Measurements from ENCODE around the gene RPS27. TPM values are rescaled to one million over a fixed set of nuclear protein-coding genes. Genes with fewer than 3 reads are reported as not detected.

Gene RPS27
- total RNA-seq, 1 donor from 2014 or later = 3,415 TPM

DNA sequence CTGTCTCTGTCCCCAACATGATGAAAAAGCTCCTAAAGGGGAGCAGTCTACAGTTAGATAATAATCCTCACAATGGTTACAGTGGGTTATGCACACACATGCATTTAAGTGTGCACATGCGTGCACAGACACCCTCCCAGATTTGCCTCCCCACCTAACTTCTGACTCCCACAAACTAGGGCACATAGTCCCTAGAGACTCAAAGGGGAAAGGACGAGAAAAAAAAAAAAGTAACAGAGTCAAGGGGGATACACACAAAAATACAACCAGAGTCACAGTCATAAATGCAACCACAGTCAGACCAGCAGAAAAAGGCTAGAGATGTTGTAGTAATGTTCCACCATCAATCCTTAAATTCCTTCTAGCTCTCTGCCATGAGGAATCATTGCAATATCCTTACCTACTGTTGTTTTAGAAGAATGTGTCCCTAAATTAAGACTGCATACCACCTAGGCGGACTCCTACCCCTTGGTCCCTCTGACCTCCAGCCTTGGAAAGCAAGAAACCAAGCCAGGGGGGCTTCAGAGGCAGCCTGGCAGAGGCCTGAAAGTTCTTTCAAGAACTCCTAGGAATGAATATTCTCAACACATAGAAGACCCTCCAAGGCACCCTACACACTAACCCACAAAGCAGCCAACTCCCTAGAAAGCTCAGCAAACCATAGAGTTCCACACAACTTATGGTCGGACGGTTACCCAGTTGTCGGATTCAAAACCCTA, 33.4 kb upstream of the RPS27 start:
- no peak overlapping the region for H3K27ac ChIP-seq

GRCh38 chr1:153957744-153958110, 32.8 kb upstream of the RPS27 start:
- H3K4me3 ChIP-seq = peak overlapping the region; percentile 92
- DNase-seq (ENCODE audit: low spot score) = no peak
- H3K36me3 ChIP-seq = no peaks in the 10 kb centered on the region
- H3K79me2 ChIP-seq (ENCODE audit: low read depth) = peaks cover 77% of the 10 kb centered on the region
- no peaks in the 10 kb centered on the region for H3K9me3 Mint-ChIP-seq
- H3K9me3 ChIP-seq (ENCODE audit: low read depth) = no peaks in the 10 kb centered on the region
- peak overlapping the region; percentile 92 for H3K4me2 ChIP-seq
- peaks cover 43% of the 10 kb centered on the region for H3K4me1 Mint-ChIP-seq
- TF ChIP-seq EZH2phosphoT487 (IDR thresholded peaks at IDR 0.05) = no peak
- TF ChIP-seq EZH2 (IDR thresholded peaks at IDR 0.05) = no peak
- no peak for TF ChIP-seq CTCF (IDR thresholded peaks at IDR 0.05)
- H3K4me3 Mint-ChIP-seq = peak overlapping the region; percentile 100
- peaks cover 15% of the 10 kb centered on the region for H3K36me3 Mint-ChIP-seq
- H3F3A ChIP-seq (ENCODE audit: low read depth) = peaks cover 23% of the 10 kb centered on the region
- peaks cover 11% of the 10 kb centered on the region for H3K27me3 Mint-ChIP-seq (ENCODE audit: insufficient read depth, low read depth)
- H3K27me3 ChIP-seq = no peaks in the 10 kb centered on the region
- peak overlapping the region; percentile 81 for H3K27ac ChIP-seq
- peak overlapping the region; percentile 94 for H3K9ac ChIP-seq
- peak overlapping the region; percentile 97 for H3K27ac Mint-ChIP-seq
- peaks cover 51% of the 10 kb centered on the region for H4K20me1 ChIP-seq (ENCODE audit: low read depth)
- peaks cover 29% of the 10 kb centered on the region for H3K4me1 ChIP-seq
- H2AFZ ChIP-seq (replicated peaks) = peak overlapping the region; percentile 38

More for the DNA sequence above, 33.4 kb upstream of the RPS27 start:
- H3K36me3 Mint-ChIP-seq = peaks cover 15% of the 10 kb centered on the region
- TF ChIP-seq EZH2phosphoT487 (IDR thresholded peaks at IDR 0.05) = no peak
- no peak for TF ChIP-seq EZH2 (IDR thresholded peaks at IDR 0.05)
- TF ChIP-seq CTCF (IDR thresholded peaks at IDR 0.05) = no peak
- Histone ChIP-seq H3K4me3 (peak overlapping the region; percentile 92), H4K20me1 (ENCODE audit: low read depth) (peaks cover 51% of the 10 kb centered on the region), H3K9ac (peak overlapping the region; percentile 94), H2AFZ (replicated peaks) (no peak overlapping the region), H3K36me3 (no peaks in the 10 kb centered on the region), H3F3A (ENCODE audit: low read depth) (peaks cover 23% of the 10 kb centered on the region), H3K4me2 (peak overlapping the region; percentile 92), H3K9me3 (ENCODE audit: low read depth) (no peaks in the 10 kb centered on the region), H3K27me3 (no peaks in the 10 kb centered on the region), H3K79me2 (ENCODE audit: low read depth) (peaks cover 71% of the 10 kb centered on the region), H3K4me1 (peaks cover 29% of the 10 kb centered on the region)
- DNase-seq (ENCODE audit: low spot score) = no peak
- H3K27ac Mint-ChIP-seq = peak overlapping the region; percentile 97
- no peaks in the 10 kb centered on the region for H3K9me3 Mint-ChIP-seq
- H3K4me3 Mint-ChIP-seq = peak overlapping the region; percentile 100
- H3K4me1 Mint-ChIP-seq = peaks cover 37% of the 10 kb centered on the region
- H3K27me3 Mint-ChIP-seq (ENCODE audit: insufficient read depth, low read depth) = peaks cover 11% of the 10 kb centered on the region

DNA sequence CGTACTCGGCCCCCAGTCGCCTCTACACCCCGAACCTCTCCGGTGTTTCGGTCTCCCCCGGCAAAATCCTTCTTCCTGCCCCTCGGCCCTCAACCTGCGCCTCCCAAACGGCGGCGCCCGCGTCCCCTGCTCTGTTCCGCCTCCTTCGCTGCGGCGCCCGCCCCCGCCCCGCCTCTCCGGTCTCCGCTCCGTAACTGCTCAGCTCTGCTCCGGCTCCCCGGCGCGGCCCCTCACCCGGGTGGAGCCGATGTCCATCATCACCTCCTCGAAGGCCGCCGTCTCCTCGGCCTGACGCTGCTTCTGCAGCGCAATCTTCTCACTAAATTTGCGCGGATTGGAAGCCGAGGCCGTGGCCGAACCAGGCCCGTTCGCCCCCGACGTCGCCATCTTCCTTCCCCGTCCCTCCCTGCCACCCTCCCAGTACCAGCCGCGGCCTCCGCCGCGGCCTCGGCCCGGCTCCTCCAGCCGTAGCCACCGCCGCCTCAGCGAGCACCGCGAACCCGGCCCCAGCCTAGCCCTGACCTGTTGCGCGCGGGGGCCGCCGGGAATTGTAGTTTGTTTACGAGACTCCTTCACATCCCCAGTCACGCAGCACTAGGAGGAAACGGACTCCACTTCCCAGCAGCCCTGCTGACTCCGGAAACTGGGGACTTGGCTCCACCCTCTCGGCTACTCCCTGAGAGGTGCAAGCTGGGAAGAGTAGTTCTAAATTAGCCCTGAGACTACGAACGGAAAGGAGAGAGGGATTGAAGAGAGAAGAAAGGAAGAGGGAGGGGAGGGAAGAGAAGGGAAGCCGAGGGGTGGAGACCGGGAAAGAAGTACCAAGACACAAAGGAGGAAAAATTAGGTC, 32.2 kb upstream of the RPS27 start, which contains the start of gene CRTC2:
TSS of gene CRTC2 (minus strand) at position 502 of the 850 bp plus-strand sequence. CDS start at position 387, 115 bp downstream.
- peaks cover 45% of the 10 kb centered on the region for H3K4me1 Mint-ChIP-seq
- Histone ChIP-seq H4K20me1 (ENCODE audit: low read depth) (peaks cover 49% of the 10 kb centered on the region), H3F3A (ENCODE audit: low read depth) (peaks cover 23% of the 10 kb centered on the region), H2AFZ (replicated peaks) (peak within 1 kb of the TSS; percentile 38), H3K4me3 (peak within 1 kb of the TSS; percentile 92), H3K4me2 (peak within 1 kb of the TSS; percentile 92), H3K9ac (peak within 1 kb of the TSS; percentile 94), H3K27me3 (no peaks in the 10 kb centered on the region), H3K36me3 (no peaks in the 10 kb centered on the region), H3K4me1 (peaks cover 29% of the 10 kb centered on the region), H3K9me3 (ENCODE audit: low read depth) (no peaks in the 10 kb centered on the region), H3K27ac (peak within 1 kb of the TSS; percentile 81), H3K79me2 (ENCODE audit: low read depth) (peaks cover 80% of the 10 kb centered on the region)
- peaks cover 11% of the 10 kb centered on the region for H3K27me3 Mint-ChIP-seq (ENCODE audit: insufficient read depth, low read depth)
- peak within 1 kb of the TSS; percentile 100 for H3K4me3 Mint-ChIP-seq
- TF ChIP-seq EZH2 (IDR thresholded peaks at IDR 0.05) = no peak
- TF ChIP-seq EZH2phosphoT487 (IDR thresholded peaks at IDR 0.05) = no peak
- no peak for TF ChIP-seq CTCF (IDR thresholded peaks at IDR 0.05)
- DNase-seq (ENCODE audit: low spot score) = peak; percentile 99
- no peaks in the 10 kb centered on the region for H3K9me3 Mint-ChIP-seq
- peaks cover 15% of the 10 kb centered on the region for H3K36me3 Mint-ChIP-seq
- peak within 1 kb of the TSS; percentile 97 for H3K27ac Mint-ChIP-seq

Measured in neural progenitor cell (in vitro differentiated cells).